Measurements from ENCODE around the gene CHCHD3.
A peak's percentile ranks its signal among the peaks of the same experiment; 100 is the strongest.
"Not testable (repeated sequence)": the region's sequence is repeated elsewhere in the genome, so short reads cannot be mapped to it uniquely, and the experiment has no call there.

Gene CHCHD3

GRCh38 chr7:132947011-132947410 lies 134.9 kb downstream of the CHCHD3 start:
- no peak for DNase-seq (ENCODE audit: low spot score)

- DNase-seq (ENCODE audit: low spot score), result no peak
Measured at GRCh38 chr7:132944774-132945173, 137.1 kb downstream of the CHCHD3 start.

GRCh38 chr7:132943645-132944044 lies 138.2 kb downstream of the CHCHD3 start:
- no peak for DNase-seq (ENCODE audit: low spot score)

- no peak for DNase-seq (ENCODE audit: low spot score)
Measured at GRCh38 chr7:132942701-132943100, 139.2 kb downstream of the CHCHD3 start.

- DNase-seq (ENCODE audit: low spot score), result no peak
Measured at GRCh38 chr7:132941905-132942304, 140.0 kb downstream of the CHCHD3 start.

GRCh38 chr7:132941428-132941827 lies 140.5 kb downstream of the CHCHD3 start:
- DNase-seq (ENCODE audit: low spot score), result no peak

GRCh38 chr7:132940084-132940483 lies 141.8 kb downstream of the CHCHD3 start:
- DNase-seq (ENCODE audit: low spot score), result no peak

- DNase-seq (ENCODE audit: low spot score), result no peak
Measured at GRCh38 chr7:132939495-132939894, 142.4 kb downstream of the CHCHD3 start.

GRCh38 chr7:132937286-132937685 lies 144.6 kb downstream of the CHCHD3 start:
- no peak for DNase-seq (ENCODE audit: low spot score)

- DNase-seq (ENCODE audit: low spot score), result no peak
Measured at GRCh38 chr7:132935608-132936007, 146.3 kb downstream of the CHCHD3 start.

- no peak for DNase-seq (ENCODE audit: low spot score)
Measured at GRCh38 chr7:132934017-132934416, 147.9 kb downstream of the CHCHD3 start.

GRCh38 chr7:132933072-132933458 lies 148.8 kb downstream of the CHCHD3 start:
- DNase-seq (ENCODE audit: low spot score), result no peak

- no peak for DNase-seq (ENCODE audit: low spot score)
Measured at GRCh38 chr7:132932296-132933071, 149.4 kb downstream of the CHCHD3 start.

GRCh38 chr7:132930881-132931280 lies 151.0 kb downstream of the CHCHD3 start:
- no peak for DNase-seq (ENCODE audit: low spot score)

GRCh38 chr7:132929944-132930343 lies 151.9 kb downstream of the CHCHD3 start:
- DNase-seq (ENCODE audit: low spot score), result not testable (repeated sequence)

- no peak for DNase-seq (ENCODE audit: low spot score)
Measured at GRCh38 chr7:132919771-132920170, 162.1 kb downstream of the CHCHD3 start.

- DNase-seq (ENCODE audit: low spot score), result peak; percentile 30
Measured at GRCh38 chr7:132915647-132916046, 166.2 kb downstream of the CHCHD3 start.

- DNase-seq (ENCODE audit: low spot score), result no peak
Measured at GRCh38 chr7:132910657-132911056, 171.2 kb downstream of the CHCHD3 start.

GRCh38 chr7:132907380-132907940 lies 174.4 kb downstream of the CHCHD3 start:
- DNase-seq (ENCODE audit: low spot score), result no peak

GRCh38 chr7:132906193-132906835 lies 175.6 kb downstream of the CHCHD3 start:
- no peak for DNase-seq (ENCODE audit: low spot score)

GRCh38 chr7:132905136-132905535 lies 176.8 kb downstream of the CHCHD3 start:
- not testable (repeated sequence) for DNase-seq (ENCODE audit: low spot score)

GRCh38 chr7:132904209-132904608 lies 177.7 kb downstream of the CHCHD3 start:
- DNase-seq (ENCODE audit: low spot score), result no peak

GRCh38 chr7:132902294-132902693 lies 179.6 kb downstream of the CHCHD3 start:
- DNase-seq (ENCODE audit: low spot score), result not testable (repeated sequence)
